Urothelium cell line (cell line): ENCODE measurements around the gene RPL3.
"Not testable (repeated sequence)": the region's sequence is repeated elsewhere in the genome, so short reads cannot be mapped to it uniquely, and the experiment has no call there.

ENCODE experiments used
- DNase-seq: peaks from one replicate; pipeline ENCODE4 v3.0.0; 2011; ENCODE audit warnings: low spot score, mixed read lengths
- FAIRE-seq: peaks from 2 replicates; lab custom pipeline; 2011; peaks lifted over from hg19 to GRCh38; lab: Jason Lieb, UNC

Gene RPL3

GRCh38 chr22:39352306-39352891 is 33.0 kb upstream of the RPL3 start:
- FAIRE-seq: peak; percentile 77

GRCh38 chr22:39351689-39352214 is 32.3 kb upstream of the RPL3 start:
- DNase-seq (no peak), FAIRE-seq (no peak)

More at GRCh38 chr22:39352306-39352891, 33.0 kb upstream of the RPL3 start:
- no peak for DNase-seq

GRCh38 chr22:39350757-39351688 is 31.6 kb upstream of the RPL3 start:
- peak; percentile 44 for FAIRE-seq
- DNase-seq: no peak

- FAIRE-seq (no peak), DNase-seq (no peak)
Observed at GRCh38 chr22:39349967-39350726, 30.7 kb upstream of the RPL3 start, which contains the start of gene SYNGR1. SYNGR1 (plus strand) TSS chr22:39349991; CDS start chr22:39350011, 20 bp downstream.

GRCh38 chr22:39349506-39349966 is 30.1 kb upstream of the RPL3 start:
- no peak for FAIRE-seq

GRCh38 chr22:39348909-39349505 is 29.6 kb upstream of the RPL3 start:
- no peak for DNase-seq
- FAIRE-seq: peak; percentile 85

More at GRCh38 chr22:39349506-39349966, 30.1 kb upstream of the RPL3 start:
- peak; percentile 97 for DNase-seq

GRCh38 chr22:39345231-39345630 is 25.8 kb upstream of the RPL3 start:
- FAIRE-seq: no peak

GRCh38 chr22:39344046-39344390 is 24.6 kb upstream of the RPL3 start:
- DNase-seq (no peak), FAIRE-seq (no peak)

More at GRCh38 chr22:39345231-39345630, 25.8 kb upstream of the RPL3 start:
- DNase-seq: no peak

GRCh38 chr22:39343259-39344045 is 24.0 kb upstream of the RPL3 start:
- DNase-seq (peak; percentile 71), FAIRE-seq (peak; percentile 80)

GRCh38 chr22:39341179-39341578 is 21.8 kb upstream of the RPL3 start:
- DNase-seq (no peak), FAIRE-seq (no peak)

GRCh38 chr22:39339775-39340174 is 20.4 kb upstream of the RPL3 start:
- FAIRE-seq, DNase-seq: not testable (repeated sequence)

GRCh38 chr22:39336411-39336810 is 17.0 kb upstream of the RPL3 start:
- FAIRE-seq: no peak

GRCh38 chr22:39332441-39333064 is 13.1 kb upstream of the RPL3 start:
- no peak for DNase-seq
- no peak for FAIRE-seq

More at GRCh38 chr22:39336411-39336810, 17.0 kb upstream of the RPL3 start:
- DNase-seq: no peak

GRCh38 chr22:39330553-39330952 is 11.1 kb upstream of the RPL3 start:
- FAIRE-seq, DNase-seq: not testable (repeated sequence)

- FAIRE-seq (peak; percentile 83), DNase-seq (no peak)
Observed at GRCh38 chr22:39327995-39328754, 8.8 kb upstream of the RPL3 start.

GRCh38 chr22:39325392-39325932 is 6.0 kb upstream of the RPL3 start:
- peak; percentile 67 for DNase-seq
- no peak for FAIRE-seq

GRCh38 chr22:39320616-39321029 is 1.2 kb upstream of the RPL3 start:
- FAIRE-seq, DNase-seq: not testable (repeated sequence)
